ENCODE data around the gene RNU5B-1. TPM values are rescaled to one million over a fixed set of nuclear protein-coding genes. Genes with fewer than 3 reads are reported as not detected.
A peak's percentile ranks its signal among the peaks of the same experiment; 100 is the strongest.

RNU5B-1 gene
- polyA plus RNA-seq, 3 donors = not detected

- H3K9me3 ChIP-seq (replicated peaks in 1 of 2; ENCODE audit: control insufficient read depth in 1 of 2, insufficient read depth in 1 of 2, low read length in 2 of 2) = no peaks in the 10 kb centered on the region
- peaks cover 6% of the 10 kb centered on the region for H3K4me1 Mint-ChIP-seq
- H3K4me3 Mint-ChIP-seq = no peak overlapping the region
- H3K36me3 Mint-ChIP-seq = peaks cover 34 to 35% of the 10 kb centered on the region in 2 donors
- H3K27me3 Mint-ChIP-seq (ENCODE audit: low read depth in 3 of 3) = no peaks in the 10 kb centered on the region
- peaks cover 8 to 30% of the 10 kb centered on the region in 2 donors for H3K36me3 ChIP-seq (replicated peaks in 1 of 2; ENCODE audit: control insufficient read depth in 1 of 2, insufficient read depth in 2 of 2, low read length in 2 of 2)
- H3K4me2 ChIP-seq (replicated peaks; ENCODE audit: extremely low read depth, low read length, poor library complexity, severe bottlenecking) = no peak overlapping the region
- H3K27ac Mint-ChIP-seq = no peak overlapping the region
- DNase-seq = no peak
- 98% methylated on average over 5 of the region's 7 CpGs for WGBS (ENCODE audit: insufficient coverage)
- no peak overlapping the region for H2AFZ ChIP-seq (ENCODE audit: insufficient read depth, low read depth, low read length, poor library complexity, severe bottlenecking)
- no peak for TF ChIP-seq CTCF (IDR thresholded peaks at IDR 0.05)
- H3K79me2 ChIP-seq (ENCODE audit: insufficient read depth, low read length) = no peaks in the 10 kb centered on the region
- peaks cover 0 to 7% of the 10 kb centered on the region in 2 donors for H3K4me1 ChIP-seq (ENCODE audit: control insufficient read depth in 1 of 2, insufficient read depth in 2 of 2, low read length in 2 of 2)
- H3K27ac ChIP-seq (ENCODE audit: low read depth in 1 of 2, low read length in 2 of 2) = no peak overlapping the region
- no peak overlapping the region for H3K4me3 ChIP-seq (replicated peaks in 1 of 3; ENCODE audit: low read depth in 2 of 3, low read length in 3 of 3)
- no peaks in the 10 kb centered on the region for H4K20me1 ChIP-seq (ENCODE audit: insufficient read depth, low read length)
- intact Hi-C loops (cut with micrococcal nuclease) = no loop called here
- no peaks in the 10 kb centered on the region for H3K27me3 ChIP-seq (ENCODE audit: control insufficient read depth in 2 of 2, insufficient read depth in 2 of 2, low read length in 2 of 2)
- no peak overlapping the region for H3K9ac ChIP-seq (ENCODE audit: insufficient read depth, low read length, poor library complexity, severe bottlenecking)
- no peaks in the 10 kb centered on the region for H3K9me3 Mint-ChIP-seq
These were observed 48.9 kb upstream of the RNU5B-1 start for GRCh38 chr15:65255486-65256140.

GRCh38 chr15:65258375-65259262 is 45.9 kb upstream of the RNU5B-1 start:
- Mint-ChIP-seq H3K9me3 (no peaks in the 10 kb centered on the region), H3K36me3 (peaks cover 58% of the 10 kb centered on the region in 2 donors), H3K4me1 (peaks cover 6% of the 10 kb centered on the region), H3K27me3 (ENCODE audit: low read depth in 3 of 3) (no peaks in the 10 kb centered on the region), H3K27ac (peak overlapping the region in 1 of 7 donors; percentile 43), H3K4me3 (no peak overlapping the region)
- peaks cover 21 to 49% of the 10 kb centered on the region in 2 donors for H3K36me3 ChIP-seq (replicated peaks in 1 of 2; ENCODE audit: control insufficient read depth in 1 of 2, insufficient read depth in 2 of 2, low read length in 2 of 2)
- TF ChIP-seq CTCF (IDR thresholded peaks at IDR 0.05) = no peak
- no peaks in the 10 kb centered on the region for H4K20me1 ChIP-seq (ENCODE audit: insufficient read depth, low read length)
- intact Hi-C loops (cut with micrococcal nuclease) = no loop called here
- WGBS (ENCODE audit: insufficient coverage) = 60% methylated on average over 1 of the region's 5 CpGs
- no peaks in the 10 kb centered on the region for H3K27me3 ChIP-seq (ENCODE audit: control insufficient read depth in 2 of 2, insufficient read depth in 2 of 2, low read length in 2 of 2)
- no peak overlapping the region for H3K4me2 ChIP-seq (replicated peaks; ENCODE audit: extremely low read depth, low read length, poor library complexity, severe bottlenecking)
- no peak overlapping the region for H3K27ac ChIP-seq (ENCODE audit: low read depth in 1 of 2, low read length in 2 of 2)
- no peaks in the 10 kb centered on the region for H3K9me3 ChIP-seq (replicated peaks in 1 of 2; ENCODE audit: control insufficient read depth in 1 of 2, insufficient read depth in 1 of 2, low read length in 2 of 2)
- H3K9ac ChIP-seq (ENCODE audit: insufficient read depth, low read length, poor library complexity, severe bottlenecking) = no peak overlapping the region
- DNase-seq = no peak
- no peaks in the 10 kb centered on the region for H3K79me2 ChIP-seq (ENCODE audit: insufficient read depth, low read length)
- H3K4me1 ChIP-seq (ENCODE audit: control insufficient read depth in 1 of 2, insufficient read depth in 2 of 2, low read length in 2 of 2) = peaks cover 0 to 7% of the 10 kb centered on the region in 2 donors
- H2AFZ ChIP-seq (ENCODE audit: insufficient read depth, low read depth, low read length, poor library complexity, severe bottlenecking) = no peak overlapping the region
- no peak overlapping the region for H3K4me3 ChIP-seq (replicated peaks in 1 of 3; ENCODE audit: low read depth in 2 of 3, low read length in 3 of 3)

All from CD14-positive monocyte (primary cell).